ENCODE measurements around the gene PHF2.

PHF2 gene

DNA sequence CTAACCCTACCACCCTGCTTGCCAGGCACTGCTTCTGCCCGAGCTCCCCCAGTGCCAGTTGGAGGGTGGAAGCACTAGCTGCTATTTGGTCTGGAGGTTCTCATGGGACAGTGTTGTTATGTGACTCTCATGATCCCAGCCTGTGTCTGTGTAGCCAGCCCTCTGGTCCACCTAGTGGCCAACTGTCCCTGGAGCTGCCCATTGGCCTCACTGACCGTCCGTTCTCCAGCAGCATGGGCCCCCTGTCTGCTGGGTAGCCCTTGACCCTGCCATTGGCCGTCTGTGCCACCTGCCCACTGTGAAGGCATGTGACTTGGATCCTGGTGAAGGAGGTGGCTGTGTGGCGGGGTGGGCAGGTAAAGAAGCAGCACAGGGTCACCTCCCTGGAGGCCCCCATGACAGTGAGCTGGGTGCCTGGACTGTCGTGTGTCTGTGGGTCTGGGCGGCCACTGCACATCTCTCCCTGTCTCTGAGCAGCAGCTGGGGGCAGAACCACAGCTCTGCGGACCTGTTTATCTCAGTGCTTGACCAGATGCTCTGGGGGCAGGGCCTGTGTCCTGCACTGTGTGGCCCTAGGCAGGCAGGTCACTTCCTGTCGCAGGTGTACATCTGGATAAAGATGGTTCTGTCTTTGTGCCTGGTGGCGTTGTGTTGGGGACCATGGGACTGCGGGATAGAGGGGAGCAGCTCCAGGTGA, 11.4 kb downstream of the PHF2 start:
- no peak for DNase-seq

DNA sequence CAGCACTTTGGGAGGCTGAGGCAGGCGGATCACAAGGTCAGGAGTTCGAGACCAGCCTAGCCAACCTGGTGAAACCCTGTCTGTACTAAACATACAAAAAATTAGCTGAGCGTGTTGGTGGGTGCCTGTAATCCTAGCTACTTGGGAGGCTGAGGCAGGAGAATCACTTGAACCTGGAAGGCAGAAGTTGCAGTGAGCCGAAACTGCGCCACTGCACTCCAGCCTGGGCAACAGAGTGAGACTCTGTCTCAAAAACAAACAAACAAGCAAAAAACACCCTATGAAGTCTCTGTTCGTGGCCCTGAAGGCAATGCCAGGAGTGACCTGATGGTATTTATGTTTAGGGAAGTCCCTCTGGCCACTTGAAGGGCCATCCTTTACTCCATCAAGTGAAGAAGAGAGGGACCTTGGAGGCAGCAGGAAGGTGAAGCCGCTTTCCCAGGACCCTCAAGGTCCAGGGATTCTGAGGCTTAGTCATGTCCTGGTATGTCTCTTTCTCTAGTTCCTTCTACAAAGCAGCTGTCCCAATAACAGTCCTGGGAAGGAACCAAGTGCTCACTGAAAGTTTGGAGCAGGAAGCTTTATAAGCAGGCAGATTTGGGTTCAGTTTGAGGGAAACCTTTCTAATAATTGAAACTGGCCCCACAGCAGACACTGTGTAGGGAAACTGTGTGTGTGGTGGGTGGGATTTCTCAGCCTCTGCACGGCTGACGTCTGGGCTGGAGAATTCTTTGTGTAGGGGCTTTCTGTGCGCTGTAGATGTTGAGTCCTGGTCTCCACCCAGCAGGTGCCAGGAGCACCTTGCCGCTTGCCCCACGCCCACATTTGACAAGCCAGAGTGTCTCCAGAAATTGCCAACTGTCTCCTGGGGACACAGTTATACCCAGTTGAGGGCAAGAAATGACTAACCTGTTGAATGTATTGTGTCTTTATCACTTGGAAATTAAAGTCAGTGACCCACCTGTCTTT, 12.5 kb downstream of the PHF2 start:
- DNase-seq = no peak

DNA sequence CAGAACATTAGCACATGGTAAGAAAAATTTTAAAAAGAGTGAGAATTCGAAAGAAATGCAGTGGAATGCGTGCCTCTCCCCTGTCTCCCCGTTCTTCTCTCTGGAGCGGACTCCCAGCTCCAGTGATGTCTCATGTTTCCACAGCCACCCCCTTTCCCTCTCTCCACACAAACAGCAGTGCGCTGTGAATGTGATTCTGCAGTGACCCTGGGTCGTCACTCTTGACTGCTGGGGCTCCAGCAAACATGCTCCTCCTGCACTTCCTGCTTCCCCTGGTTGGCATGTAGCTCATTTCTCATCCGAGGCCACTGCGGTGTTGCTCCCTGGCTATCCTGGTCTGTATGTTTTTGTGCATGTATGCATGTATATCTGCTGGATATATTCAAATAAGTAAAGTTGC, 13.3 kb downstream of the PHF2 start:
- DNase-seq = peak in 1 of 2 experiments; percentile 33

DNA sequence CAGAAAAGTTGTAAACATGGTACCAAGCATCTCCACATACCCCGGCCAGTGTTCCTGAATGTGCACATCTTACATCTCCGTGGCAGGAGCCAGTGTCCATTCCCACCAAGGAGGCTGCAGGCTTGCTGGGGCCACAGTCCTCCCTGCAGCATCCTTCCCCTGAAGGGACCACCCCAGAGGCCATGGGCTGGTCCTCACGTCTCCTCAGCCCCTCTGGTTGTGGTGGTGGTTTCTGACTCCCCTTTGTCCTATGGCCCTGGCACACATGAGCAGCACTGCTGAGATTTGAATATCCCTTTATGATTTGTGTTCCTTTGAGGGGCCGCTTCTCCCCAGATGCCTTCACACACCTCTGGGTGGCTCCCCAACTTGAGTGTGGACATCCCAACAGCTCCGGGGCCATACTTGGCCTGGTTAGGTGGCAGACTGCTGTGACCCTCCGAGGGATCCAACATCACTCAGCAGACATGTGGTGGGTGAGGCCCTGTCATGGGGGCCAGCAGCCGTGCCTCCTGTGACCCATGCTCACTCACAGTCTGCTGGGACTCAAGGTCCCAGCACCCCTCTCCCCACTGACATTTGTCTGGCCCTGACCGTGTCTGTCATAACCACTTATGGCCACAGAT, 14.3 kb downstream of the PHF2 start:
- DNase-seq = no peak

DNA sequence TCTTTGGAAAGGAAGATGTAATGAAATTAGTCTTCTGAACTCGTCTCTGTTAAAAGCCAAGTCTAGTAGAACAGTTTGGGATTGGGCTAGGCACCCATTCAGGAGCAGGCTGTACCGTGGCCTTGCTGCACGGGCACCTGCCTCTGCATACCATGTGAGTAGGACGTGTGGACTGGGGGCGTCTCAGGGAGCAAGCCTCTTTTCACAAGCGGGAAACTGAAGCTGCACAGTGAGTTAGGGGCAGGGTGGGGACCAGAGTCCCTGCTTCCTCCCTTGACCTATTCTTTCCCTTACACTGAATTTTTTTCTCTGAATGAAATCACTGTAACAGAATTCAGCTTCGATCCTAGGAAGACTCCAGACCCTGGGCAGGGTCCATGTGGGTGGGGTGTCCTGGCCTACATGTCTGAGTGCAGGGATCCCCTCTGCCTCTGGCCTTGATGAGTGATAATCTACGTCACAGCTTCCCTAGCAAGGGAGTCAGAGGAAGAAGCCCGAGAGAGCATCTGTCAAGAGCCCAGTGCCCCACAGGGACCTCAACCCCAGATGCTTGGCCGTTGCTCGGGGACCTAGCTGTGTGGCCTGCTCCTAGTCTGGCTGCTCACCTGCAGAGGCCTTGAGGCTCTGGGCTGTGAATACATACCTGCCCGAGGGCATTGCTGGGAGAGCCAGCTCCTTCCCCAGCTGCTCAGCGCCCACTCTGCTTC, 15.1 kb downstream of the PHF2 start:
- DNase-seq = no peak

DNA sequence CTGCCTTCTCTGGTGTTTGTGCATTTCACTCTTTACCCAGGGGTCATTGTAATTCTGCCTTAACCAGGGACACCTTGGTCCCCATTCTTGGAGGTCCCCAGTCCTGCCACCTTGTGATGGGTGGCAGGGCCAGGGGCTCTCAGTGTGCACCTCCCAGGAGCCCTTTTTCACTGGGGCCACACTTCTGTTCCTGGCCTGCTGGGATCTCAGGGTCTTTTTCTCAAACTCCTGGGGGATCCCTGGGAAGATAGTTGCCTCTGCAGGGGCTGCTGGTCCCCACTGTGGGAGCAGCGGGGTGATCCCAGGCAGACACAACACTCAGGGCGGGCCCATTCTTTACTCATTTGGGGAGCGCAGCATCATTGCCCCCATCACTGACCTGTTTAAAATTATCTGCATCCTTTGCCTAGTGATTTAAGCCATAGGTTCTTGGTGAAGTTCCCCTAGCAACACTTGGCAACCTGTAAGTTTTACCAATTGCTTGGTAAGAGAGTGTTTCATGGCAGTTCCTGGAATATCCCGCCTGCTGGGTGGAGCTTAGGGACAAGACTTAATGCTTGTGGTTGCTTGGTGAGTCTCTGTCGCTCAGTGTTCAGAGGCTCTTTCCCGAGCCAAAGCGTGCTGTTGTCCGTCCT, 15.7 kb downstream of the PHF2 start:
- DNase-seq = no peak

DNA sequence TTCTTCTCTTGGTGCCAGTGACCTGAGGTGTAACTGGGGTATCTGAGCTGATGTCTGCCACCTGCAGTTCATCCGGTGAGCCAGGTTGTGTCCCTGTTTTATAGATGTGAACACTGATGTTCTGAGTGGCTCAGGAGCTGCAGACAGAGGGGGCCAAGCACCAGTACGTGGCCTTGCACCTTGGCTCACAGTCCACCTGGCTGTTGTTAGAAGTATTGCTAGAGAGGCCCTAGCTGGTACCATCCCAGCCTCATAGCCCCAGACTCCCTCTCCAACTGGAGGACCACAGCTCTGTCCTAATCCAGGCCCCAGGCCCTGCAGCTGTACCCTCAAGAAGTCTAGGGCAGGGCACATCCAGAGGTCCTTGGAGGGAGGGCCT, 16.2 kb downstream of the PHF2 start:
- peak in 1 of 2 experiments; percentile 27 for DNase-seq

DNA sequence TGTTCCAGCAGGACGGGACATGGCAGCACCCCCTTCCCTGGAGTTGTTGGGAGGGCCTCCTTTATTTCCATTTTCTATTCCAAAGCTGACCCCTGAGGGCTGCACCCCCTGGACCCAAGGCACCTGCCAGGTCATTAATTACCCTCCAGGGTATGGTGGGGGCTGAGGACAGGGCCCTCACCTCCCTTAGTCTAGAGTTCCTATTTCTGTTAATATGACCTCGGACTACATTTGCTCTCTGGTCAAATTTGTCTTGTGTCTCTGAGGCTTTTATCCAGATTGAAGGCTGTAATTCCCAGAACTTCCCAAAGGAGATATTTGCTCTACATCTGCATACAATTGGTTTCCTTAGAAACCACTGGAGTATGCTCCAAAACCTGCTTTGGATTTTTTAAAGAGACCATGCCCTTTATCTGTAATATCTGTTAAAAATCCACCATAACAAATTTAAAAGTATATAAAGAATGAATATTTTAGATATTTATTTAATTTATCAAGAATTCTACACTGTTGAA, 16.8 kb downstream of the PHF2 start:
- no peak for DNase-seq

DNA sequence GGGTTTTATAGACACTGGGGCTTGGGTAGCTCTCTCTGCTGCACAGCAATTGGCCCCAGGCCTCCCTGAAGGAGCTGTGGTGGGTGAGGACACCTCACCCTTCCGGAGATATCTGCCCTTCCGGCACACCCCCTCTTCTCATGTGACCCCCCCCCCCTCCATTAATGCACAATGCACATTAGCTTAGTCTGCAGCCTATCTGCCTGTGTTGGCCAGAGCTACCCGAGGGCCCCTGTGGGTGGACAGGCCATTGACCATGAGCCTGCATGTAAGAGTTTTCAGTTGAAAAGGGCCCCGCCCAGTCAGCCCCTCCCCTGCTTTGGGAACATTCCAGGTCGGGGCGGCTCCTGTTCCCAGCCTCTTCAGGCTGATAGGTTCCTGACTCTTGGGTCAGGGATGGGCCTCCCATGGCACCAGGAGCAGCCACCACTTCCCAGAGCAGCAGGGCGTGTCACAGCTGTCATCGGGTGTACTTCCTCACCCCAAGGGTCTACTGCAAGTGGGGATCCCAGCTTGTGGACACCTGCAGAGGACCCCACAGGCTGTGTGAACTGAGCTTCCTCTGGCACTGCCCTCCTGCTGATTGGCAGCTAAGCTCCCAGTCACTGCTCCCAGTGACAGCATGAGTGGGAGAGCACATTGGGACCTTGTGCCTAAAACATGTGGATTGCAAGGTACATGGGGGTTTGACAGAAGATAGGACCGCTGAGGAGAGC, 17.8 kb downstream of the PHF2 start:
- no peak for DNase-seq

DNA sequence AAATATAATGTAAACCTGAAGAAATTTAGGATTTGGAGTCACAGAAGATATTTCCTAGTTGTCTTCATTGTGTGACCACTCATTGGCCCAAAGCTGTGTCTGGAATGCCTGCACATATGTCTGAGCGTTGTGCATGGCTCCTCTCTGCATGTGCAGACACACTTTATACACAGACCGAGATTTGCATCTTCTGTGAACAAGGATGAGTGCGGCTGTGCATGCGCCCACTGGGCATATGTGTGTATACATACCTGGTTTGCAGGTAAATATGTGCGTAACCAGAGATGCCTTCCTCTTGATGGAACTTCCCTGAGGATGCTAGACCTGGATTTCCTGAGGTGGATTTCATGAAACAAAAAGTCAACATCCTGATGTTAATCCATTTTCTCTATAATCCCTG, 19.1 kb downstream of the PHF2 start:
- no peak for DNase-seq

DNA sequence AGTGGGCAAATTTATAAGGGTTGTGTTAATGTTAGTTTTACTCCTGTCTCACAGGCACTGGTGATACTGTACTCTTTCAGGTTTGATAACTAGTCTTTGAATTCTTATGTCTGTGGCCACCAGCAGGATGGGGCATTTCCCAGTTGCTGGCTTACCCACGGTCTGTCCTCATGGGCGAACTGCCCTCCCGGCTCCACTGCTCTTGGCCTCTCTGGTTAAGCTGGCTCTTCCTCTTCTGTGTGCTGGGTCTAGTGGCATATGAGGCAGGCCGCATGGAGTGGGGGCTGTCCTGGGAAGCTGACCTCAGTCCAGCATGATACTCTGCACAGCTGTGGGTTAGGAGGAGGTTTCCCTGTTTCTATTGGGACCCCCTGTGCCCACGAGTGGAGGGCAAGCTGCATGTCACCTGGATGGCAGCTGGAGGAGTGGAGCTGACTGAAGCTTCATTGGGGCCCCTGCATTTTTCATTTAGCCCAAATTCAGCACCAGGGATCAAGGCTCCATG, 19.5 kb downstream of the PHF2 start:
- no peak for DNase-seq

DNA sequence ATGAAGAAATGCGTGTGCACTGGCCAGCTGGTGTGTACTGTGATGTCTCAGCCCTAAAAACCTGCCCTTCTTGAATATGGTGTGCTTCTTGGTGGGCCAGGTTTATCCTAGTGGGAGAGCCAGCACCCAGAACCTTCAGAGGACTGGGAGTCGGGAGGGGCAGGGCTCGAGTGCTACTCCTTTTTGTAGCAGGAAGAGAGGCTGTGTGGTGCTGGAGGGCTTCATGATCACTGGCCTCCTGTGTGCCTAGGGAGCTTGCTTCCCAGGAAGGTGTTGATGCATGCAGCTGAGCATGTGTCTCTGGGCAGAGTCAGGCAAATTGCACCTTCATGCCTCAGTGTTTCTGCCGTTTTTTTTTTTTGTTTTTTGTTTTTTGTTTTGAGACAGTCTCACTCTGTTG, 20.0 kb downstream of the PHF2 start:
- no peak for DNase-seq

DNA sequence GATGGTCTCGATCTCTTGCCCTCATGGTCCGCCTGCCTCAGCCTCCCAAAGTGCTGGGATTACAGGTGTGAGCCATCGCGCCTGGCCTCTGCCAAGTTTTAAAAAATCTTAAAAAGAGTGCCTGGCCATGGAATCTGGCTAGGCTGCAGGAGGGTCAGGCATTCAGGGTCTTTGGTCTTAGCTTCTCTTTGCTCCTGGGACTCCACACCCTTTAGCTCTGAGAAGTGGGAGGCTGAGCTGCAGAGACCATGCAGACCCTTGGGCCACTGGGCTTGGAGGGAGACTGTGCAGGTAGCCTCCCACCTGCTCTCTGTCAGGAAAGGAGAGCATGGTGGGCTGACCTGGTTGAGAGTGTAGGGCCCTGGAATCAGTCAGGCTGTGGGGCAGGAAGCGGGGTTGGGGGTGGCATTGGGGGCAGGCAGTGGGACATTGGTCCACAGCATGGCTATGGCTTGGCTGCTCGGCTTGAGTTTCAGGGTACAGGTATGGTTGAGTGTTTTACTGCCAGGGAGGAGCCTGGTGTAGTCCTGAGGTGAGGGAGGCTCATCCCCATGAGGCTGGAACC, 20.8 kb downstream of the PHF2 start:
- DNase-seq = no peak

DNA sequence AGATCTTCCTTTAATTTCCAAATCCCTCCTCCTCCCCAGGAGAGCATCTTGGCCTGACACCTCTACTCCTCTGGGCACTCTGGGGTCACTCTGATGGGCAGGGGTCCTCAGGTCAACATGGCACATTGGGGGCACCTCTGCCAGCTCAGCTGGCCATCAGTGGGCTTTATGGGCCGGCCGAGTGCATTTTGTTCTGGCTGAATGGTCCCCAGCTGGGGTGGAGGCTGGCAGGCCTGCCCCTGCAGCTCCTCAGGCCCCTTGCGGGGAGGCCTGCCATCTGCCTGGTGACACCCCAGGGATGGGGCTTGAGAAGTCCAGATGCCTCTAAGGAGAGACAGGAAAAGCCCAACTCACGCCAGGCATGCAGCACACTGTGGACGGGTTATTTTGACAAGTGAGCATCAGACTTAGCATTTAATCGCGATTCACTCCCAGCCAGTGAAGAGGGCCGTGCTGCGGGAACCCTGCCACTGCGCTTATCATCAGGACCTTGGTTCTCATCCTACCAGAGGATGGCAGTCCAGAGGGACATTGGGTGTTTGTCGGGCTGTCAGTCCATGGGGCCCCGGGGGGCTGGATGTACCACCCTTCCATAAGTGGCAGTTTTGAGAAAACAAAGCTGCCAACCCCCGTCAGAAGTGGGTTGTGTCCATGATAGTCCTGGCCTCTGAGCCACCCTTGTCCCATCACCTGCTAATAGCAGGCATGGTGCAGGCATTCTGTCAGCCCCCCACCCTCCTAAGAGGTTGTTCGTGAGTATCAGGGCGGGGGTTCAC, 21.7 kb downstream of the PHF2 start:
- DNase-seq = no peak

DNA sequence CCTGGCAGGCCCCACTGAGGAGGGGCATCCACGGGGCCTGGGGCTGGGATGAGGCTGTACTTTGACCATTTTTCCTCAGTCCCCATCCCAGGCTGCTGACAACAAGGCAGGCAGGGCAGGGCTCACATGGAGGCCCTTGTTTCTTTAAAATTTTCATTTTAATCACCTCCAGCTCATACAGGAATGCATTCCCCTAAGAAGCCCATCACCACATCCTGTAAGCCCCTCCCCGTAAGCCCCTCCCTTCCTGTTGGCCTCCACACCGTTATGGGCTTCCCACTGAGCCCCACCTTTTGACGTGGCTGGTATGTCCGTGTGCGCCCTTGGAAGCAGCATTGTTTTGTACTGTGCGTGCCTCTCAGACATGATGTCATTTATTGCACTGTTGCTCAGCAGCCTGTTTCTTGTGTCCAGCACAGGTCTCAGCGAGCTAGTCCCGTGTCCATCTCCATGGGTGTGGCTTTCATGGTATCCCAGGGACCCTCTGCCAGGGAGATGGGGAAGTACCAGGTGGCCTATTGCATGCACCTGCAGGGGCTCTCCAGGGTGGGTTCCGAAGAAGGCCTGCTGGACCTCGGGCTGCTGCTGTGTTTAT, 22.4 kb downstream of the PHF2 start:
- peak in 1 of 2 experiments; percentile 16 for DNase-seq

DNA sequence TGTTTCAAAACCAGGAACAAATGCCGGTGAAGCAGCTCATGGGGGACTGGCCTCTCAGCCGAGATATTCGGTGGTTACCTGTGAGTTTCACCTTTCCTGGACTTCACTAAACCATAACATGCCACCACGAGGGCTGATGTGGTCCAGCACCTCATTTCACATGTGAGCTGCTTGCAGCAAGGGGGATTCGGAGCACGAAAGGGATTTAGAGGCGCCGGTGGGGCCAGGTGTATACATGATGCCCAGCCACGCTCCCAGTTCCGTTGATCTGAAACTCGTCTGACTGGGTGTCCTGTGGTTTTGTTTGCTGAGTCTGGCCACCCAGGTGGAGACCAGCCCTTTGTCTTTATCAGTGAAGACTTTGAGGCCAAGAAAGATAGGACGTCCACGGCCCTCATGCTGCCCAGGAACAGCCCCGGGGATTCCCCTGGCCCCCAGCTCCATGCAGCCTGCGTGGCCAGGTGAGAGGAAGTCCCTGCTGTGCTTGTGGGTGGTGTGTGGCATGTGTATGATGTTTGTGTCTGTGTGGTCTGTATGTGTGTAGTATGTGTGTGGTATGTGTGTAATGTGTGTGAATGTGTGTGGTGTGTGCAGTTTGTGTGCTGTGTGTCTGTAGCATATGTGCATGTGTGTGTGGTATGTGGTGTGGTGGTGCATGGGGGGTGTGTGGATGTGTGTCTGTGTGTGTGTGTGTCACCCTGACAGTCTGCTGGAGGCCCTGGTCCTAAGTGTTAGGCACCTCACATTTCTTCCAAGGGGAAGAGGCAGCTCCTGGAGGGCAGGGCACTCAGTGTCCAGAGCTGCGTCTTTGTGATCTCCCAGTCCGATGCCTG, 23.4 kb downstream of the PHF2 start:
- DNase-seq = peak; percentile 25 to 53

DNA sequence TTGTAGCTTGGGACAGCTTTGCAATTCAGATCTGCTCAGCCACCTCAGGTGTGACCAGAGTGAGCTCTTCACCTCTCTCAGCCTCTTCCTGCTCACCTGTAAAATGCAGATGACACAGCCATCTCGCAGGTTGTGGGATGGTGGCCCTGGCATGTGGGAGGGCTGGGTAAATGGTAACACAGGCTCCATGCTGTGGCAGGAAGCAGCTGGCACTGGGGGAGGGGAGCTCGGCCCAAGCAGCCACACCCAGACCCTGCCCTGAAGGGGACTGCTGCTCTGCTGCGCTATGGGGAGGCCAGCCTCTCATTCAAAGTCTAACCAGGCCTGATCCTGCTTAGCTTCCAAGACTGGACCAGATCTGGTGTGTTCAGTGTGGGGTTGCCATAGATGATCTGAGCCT, 24.1 kb downstream of the PHF2 start:
- peak; percentile 86 to 90 for DNase-seq

DNA sequence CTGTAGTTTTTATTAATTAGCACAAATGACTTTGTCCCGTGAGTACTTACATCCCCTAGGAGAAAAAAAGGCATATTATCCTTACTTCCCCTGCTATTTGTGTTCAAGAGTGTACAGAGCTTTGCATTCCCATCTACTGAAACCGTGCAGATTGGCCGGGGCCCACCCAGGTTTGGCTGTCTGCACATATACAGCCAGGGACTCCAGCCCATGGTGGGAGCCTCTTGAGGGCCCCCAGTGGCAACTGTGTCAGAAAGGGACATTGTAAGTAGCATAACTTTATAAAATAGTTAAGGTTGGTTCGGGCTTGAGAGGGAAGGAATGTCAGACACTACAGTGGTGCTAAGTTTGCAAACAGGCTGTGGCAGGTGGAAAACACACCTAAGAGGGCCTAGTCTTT, 24.7 kb downstream of the PHF2 start:
- no peak for DNase-seq

DNA sequence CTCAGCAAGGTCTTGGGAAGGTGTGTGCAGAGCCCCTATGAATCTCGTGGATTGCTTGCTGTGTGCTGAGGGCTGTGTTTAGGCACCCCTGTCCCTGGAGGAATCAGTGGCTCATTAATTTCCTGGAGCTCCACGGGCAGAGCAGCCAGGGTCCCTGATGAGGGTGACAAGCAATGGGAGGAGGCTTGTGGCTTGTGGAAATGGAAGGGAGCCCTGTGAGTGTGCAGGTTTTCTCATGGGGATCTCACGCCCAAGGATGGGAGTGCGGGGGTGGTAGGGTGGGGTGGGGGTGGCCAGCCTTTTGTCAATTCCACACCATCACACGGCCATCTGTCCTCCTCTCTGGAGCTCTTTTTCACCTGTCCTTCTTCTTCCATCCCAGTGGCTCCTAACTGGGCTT, 25.3 kb downstream of the PHF2 start:
- no peak for DNase-seq
